ENCODE data around the gene PI16. TPM values are rescaled to one million over a fixed set of nuclear protein-coding genes. Genes with fewer than 3 reads are reported as not detected.

PI16 gene
- polyA plus RNA-seq, 1 donor from 2014 or later, result not detected

- Histone ChIP-seq H3K27ac (ENCODE audit: low read length) (no peak overlapping the region), H3K79me2 (replicated peaks; ENCODE audit: insufficient read depth, low read length) (no peaks in the 10 kb centered on the region), H3K36me3 (ENCODE audit: insufficient read depth, low read length) (peaks cover 4% of the 10 kb centered on the region), H3K9me2 (ENCODE audit: insufficient read depth, low read length) (no peaks in the 10 kb centered on the region), H3K9ac (ENCODE audit: low read length) (no peak overlapping the region), H2AFZ (ENCODE audit: low read depth, low read length) (no peak overlapping the region), H3K27me3 (ENCODE audit: insufficient read depth, low read depth, low read length) (no peaks in the 10 kb centered on the region), H4K20me1 (ENCODE audit: insufficient read depth) (no peaks in the 10 kb centered on the region), H3F3A (ENCODE audit: insufficient read depth, low read length, poor library complexity, severe bottlenecking) (no peaks in the 10 kb centered on the region), H3K4me3 (ENCODE audit: low read length) (no peak overlapping the region), H3K4me2 (ENCODE audit: low read length) (no peak overlapping the region), H3K9me3 (ENCODE audit: low read length) (no peaks in the 10 kb centered on the region)
- TF ChIP-seq RAD21 (conservative IDR thresholded peaks at IDR 0.05) (no peak), REST (IDR thresholded peaks at IDR 0.05; ENCODE audit: borderline replicate concordance) (no peak), SMC3 (conservative IDR thresholded peaks at IDR 0.05; ENCODE audit: poor library complexity) (no peak), POLR2AphosphoS5 (IDR thresholded peaks at IDR 0.05) (no peak), EZH2 (IDR thresholded peaks at IDR 0.05; ENCODE audit: borderline replicate concordance, insufficient read depth, low read length, poor library complexity, severe bottlenecking) (no peak), EP300 (conservative IDR thresholded peaks at IDR 0.05; ENCODE audit: poor library complexity, severe bottlenecking) (no peak), MXI1 (conservative IDR thresholded peaks at IDR 0.05; ENCODE audit: poor library complexity, severe bottlenecking) (no peak)
Measured at GRCh38 chr6:36906539-36907325, 47.8 kb upstream of the PI16 start.

- Histone ChIP-seq H3K9me3 (ENCODE audit: low read length) (no peaks in the 10 kb centered on the region), H4K20me1 (ENCODE audit: insufficient read depth) (no peaks in the 10 kb centered on the region), H3F3A (ENCODE audit: insufficient read depth, low read length, poor library complexity, severe bottlenecking) (no peaks in the 10 kb centered on the region), H3K4me3 (ENCODE audit: low read length) (no peak overlapping the region), H3K4me2 (ENCODE audit: low read length) (no peak overlapping the region), H3K79me2 (replicated peaks; ENCODE audit: insufficient read depth, low read length) (no peaks in the 10 kb centered on the region), H2AFZ (ENCODE audit: low read depth, low read length) (no peak overlapping the region), H3K27me3 (ENCODE audit: insufficient read depth, low read depth, low read length) (no peaks in the 10 kb centered on the region), H3K9ac (ENCODE audit: low read length) (no peak overlapping the region), H3K9me2 (ENCODE audit: insufficient read depth, low read length) (no peaks in the 10 kb centered on the region), H3K36me3 (ENCODE audit: insufficient read depth, low read length) (no peaks in the 10 kb centered on the region), H3K27ac (ENCODE audit: low read length) (no peak overlapping the region)
- TF ChIP-seq POLR2AphosphoS5 (IDR thresholded peaks at IDR 0.05) (no peak), RAD21 (conservative IDR thresholded peaks at IDR 0.05) (no peak), TAF1 (IDR thresholded peaks at IDR 0.05; ENCODE audit: low read depth) (no peak), EZH2 (IDR thresholded peaks at IDR 0.05; ENCODE audit: borderline replicate concordance, insufficient read depth, low read length, poor library complexity, severe bottlenecking) (no peak), REST (IDR thresholded peaks at IDR 0.05; ENCODE audit: borderline replicate concordance) (no peak), CTCF (IDR thresholded peaks at IDR 0.05; ENCODE audit: poor library complexity, severe bottlenecking) (no peak), SMC3 (conservative IDR thresholded peaks at IDR 0.05; ENCODE audit: poor library complexity) (no peak), MXI1 (conservative IDR thresholded peaks at IDR 0.05; ENCODE audit: poor library complexity, severe bottlenecking) (no peak), EP300 (conservative IDR thresholded peaks at IDR 0.05; ENCODE audit: poor library complexity, severe bottlenecking) (no peak)
Measured at GRCh38 chr6:36907781-36908180, 46.8 kb upstream of the PI16 start.

Measured in neural cell (in vitro differentiated cells).